NB4 (cell line): ENCODE data around the gene SIGLEC12.

Source experiments
- CTCF ChIP-seq: IDR thresholded peaks from one replicate; pipeline ENCODE4 v1.5.1; 2012; ENCODE audit warnings: low read depth, low read length
- MAX ChIP-seq: IDR thresholded peaks from 2 replicates; pipeline ENCODE4 v1.6.1; 2011; ENCODE audit warnings: low read depth, low read length
- MYC ChIP-seq: IDR thresholded peaks from 2 replicates; pipeline ENCODE4 v1.6.1; 2011; ENCODE audit warnings: low read depth, low read length
- POLR2A ChIP-seq: IDR thresholded peaks from 2 replicates; pipeline ENCODE4 v1.6.1; 2011; ENCODE audit warnings: mild to moderate bottlenecking; ENCODE audit not compliant: insufficient read length; ENCODE audit errors: extremely low read depth

- no peak for TF ChIP-seq CTCF
- no peak for TF ChIP-seq MYC
- TF ChIP-seq POLR2A, result no peak
- TF ChIP-seq MAX, result no peak
Measured at GRCh38 chr19:51524666-51525264, 23.2 kb upstream of the SIGLEC12 start.
